SK-N-MC (cell line): ENCODE results near the gene PLD3.

ENCODE experiments used
- EZH2 ChIP-seq: fragments of 200-600 bp; sonication (generic); IDR thresholded peaks from one replicate; pipeline ENCODE4 v1.6.1; 2017; ENCODE audit warnings: antibody characterized with exemption
- POLR2AphosphoS5 ChIP-seq: IDR thresholded peaks from 2 replicates; pipeline ENCODE4 v1.6.1; 2012; ENCODE audit warnings: mild to moderate bottlenecking, low read depth, low read length, borderline replicate concordance

DNA sequence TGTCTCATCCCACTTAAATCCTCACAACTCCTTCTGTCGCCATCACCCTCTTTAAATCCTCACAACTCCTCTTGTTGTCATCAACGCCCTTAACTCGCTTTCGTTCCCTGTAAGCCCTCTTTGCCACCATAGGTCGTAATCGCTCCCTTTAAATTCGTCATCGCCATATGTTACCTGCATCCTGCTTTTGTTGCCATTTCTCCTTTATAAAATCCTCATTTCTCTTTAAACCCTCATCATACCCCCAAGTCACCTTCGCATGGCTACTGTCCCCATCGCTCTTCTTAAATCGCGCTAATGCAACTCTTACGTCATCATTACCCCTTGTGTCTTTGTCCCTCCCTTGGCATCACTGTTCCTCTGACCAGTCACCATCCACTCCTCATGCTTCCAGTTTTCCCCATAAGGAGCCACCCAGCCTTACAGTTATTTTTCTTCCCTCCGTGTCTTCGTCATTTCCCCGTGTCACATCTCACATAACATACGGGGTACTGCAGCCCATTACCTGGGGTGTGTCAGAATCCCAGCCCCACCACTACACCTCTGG lies 539 bp downstream of the PLD3 start:
- TF ChIP-seq POLR2AphosphoS5: no peak
- no peak for TF ChIP-seq EZH2
